Thyroid gland (tissue), 4 donors: ENCODE data around the gene SPRING1.

Experiments used
- CTCF ChIP-seq, 6 experiments: fragments of 200-600 bp in 3 of 6; fragments of 450-650 bp in 3 of 6; sonication (generic) in 3 of 6; IDR thresholded peaks; one replicate each; pipeline ENCODE4 v1.5.1; 2016 to 2019; ENCODE audit warnings: antibody characterized with exemption in 6 of 6, mild to moderate bottlenecking in 2 of 6, inconsistent platforms in 1 of 6, moderate library complexity in 1 of 6
- POLR2A ChIP-seq, 2 donors: fragments of 450-650 bp; IDR thresholded peaks; one replicate each; pipeline ENCODE4 v1.6.1; 2017; ENCODE audit warnings: antibody characterized with exemption in 2 of 2, mild to moderate bottlenecking in 2 of 2, moderate library complexity in 1 of 2

GRCh38 chr12:116689979-116690744 lies 47.7 kb downstream of the SPRING1 start:
- TF ChIP-seq POLR2A (IDR thresholded peaks at IDR 0.05), result no peak
- no peak for TF ChIP-seq CTCF (IDR thresholded peaks at IDR 0.05)
